Dendritic cell treated with granulocyte-macrophage colony-stimulating factor and Interleukin-4, amounts not matched to agents 40 ng/mL and 50 ng/mL, for 4 days (primary cell): ENCODE data around the gene CFAP299.
"Not testable (repeated sequence)": the region's sequence is repeated elsewhere in the genome, so short reads cannot be mapped to it uniquely, and the experiment has no call there.

Experiments
- H3K27ac Mint-ChIP-seq: one replicate; pipeline ENCODE4 v1.8.0; 2022; ENCODE audit warnings: mild to moderate bottlenecking, mixed read lengths
- H3K27me3 Mint-ChIP-seq: one replicate; pipeline ENCODE4 v1.8.0; 2022; ENCODE audit warnings: mild to moderate bottlenecking, mixed read lengths
- H3K36me3 Mint-ChIP-seq: one replicate; pipeline ENCODE4 v1.8.0; 2022; ENCODE audit warnings: low read depth, mixed read lengths
- H3K4me1 Mint-ChIP-seq: one replicate; pipeline ENCODE4 v1.8.0; 2022; ENCODE audit warnings: low read depth, mixed read lengths
- H3K4me3 Mint-ChIP-seq: one replicate; pipeline ENCODE4 v1.8.0; 2022; ENCODE audit warnings: mild to moderate bottlenecking, moderate library complexity, mixed read lengths
- H3K9me3 Mint-ChIP-seq: one replicate; pipeline ENCODE4 v1.8.0; 2022; ENCODE audit warnings: mixed read lengths
- intact Hi-C: fragments of 100-400 bp; cut with micrococcal nuclease; formaldehyde crosslinking; loops from one replicate; pipeline ENCODE4 v1.15.0; 2022

Gene CFAP299

GRCh38 chr4:80694171-80694570, 358.6 kb downstream of the CFAP299 start:
- Mint-ChIP-seq H3K27me3 (no peaks in the 10 kb centered on the region), H3K9me3 (no peaks in the 10 kb centered on the region), H3K27ac (no peak overlapping the region), H3K4me3 (no peak overlapping the region), H3K36me3 (no peaks in the 10 kb centered on the region), H3K4me1 (no peaks in the 10 kb centered on the region)
- intact Hi-C loops = no loop called here

DNA sequence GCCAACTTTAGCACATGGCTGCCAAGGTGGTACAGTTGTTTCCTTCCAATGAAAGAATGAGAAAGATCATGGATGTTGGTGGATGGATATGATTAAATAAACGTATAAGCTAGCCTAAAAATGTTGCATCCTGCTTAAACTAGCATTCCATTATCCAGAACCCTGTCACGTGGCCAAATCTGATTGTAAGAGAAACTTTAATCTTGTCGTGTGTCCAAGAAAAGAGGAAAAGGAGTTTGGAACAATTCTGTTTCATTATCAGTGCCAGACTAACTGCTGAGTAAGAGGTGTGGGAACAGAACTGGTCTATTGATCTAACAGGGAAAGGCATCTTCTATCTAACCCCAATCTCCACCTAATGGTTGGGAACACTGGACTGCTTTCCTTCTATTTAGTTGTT, 369.8 kb downstream of the CFAP299 start:
- Mint-ChIP-seq H3K36me3 (no peaks in the 10 kb centered on the region), H3K9me3 (no peaks in the 10 kb centered on the region), H3K4me3 (no peak overlapping the region), H3K27ac (no peak overlapping the region), H3K27me3 (no peaks in the 10 kb centered on the region), H3K4me1 (no peaks in the 10 kb centered on the region)
- intact Hi-C loops = no loop called here

- Mint-ChIP-seq H3K27me3 (no peaks in the 10 kb centered on the region), H3K9me3 (no peaks in the 10 kb centered on the region), H3K4me1 (no peaks in the 10 kb centered on the region), H3K4me3 (no peak overlapping the region), H3K27ac (no peak overlapping the region), H3K36me3 (no peaks in the 10 kb centered on the region)
- intact Hi-C loops = no loop called here
Measured at GRCh38 chr4:80709082-80709869, 373.7 kb downstream of the CFAP299 start.

GRCh38 chr4:80710748-80711451, 375.4 kb downstream of the CFAP299 start:
- no peaks in the 10 kb centered on the region for H3K9me3 Mint-ChIP-seq
- H3K27me3 Mint-ChIP-seq = no peaks in the 10 kb centered on the region
- H3K27ac Mint-ChIP-seq = no peak overlapping the region
- H3K36me3 Mint-ChIP-seq = no peaks in the 10 kb centered on the region
- no peaks in the 10 kb centered on the region for H3K4me1 Mint-ChIP-seq
- intact Hi-C loops = no loop called here
- no peak overlapping the region for H3K4me3 Mint-ChIP-seq

DNA sequence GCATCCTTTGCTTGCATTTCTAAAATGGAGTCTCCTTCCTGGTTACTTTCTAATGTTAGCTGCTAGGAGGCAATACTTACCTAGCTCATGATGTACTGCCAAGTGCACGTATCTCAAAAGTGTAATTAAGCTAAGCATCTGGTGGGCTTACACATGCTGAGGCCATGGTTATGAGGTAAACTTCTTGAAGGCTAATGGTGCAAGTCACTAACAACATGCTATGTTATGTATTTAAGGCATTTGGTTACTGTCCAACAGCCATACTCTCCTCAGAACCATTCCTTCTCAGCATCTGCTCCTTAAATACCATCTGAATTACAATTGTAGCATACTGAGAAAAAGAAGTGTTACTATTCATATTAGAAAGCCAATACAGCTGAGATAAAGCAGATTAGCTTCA, 376.4 kb downstream of the CFAP299 start:
- no peaks in the 10 kb centered on the region for H3K27me3 Mint-ChIP-seq
- no peaks in the 10 kb centered on the region for H3K36me3 Mint-ChIP-seq
- H3K4me1 Mint-ChIP-seq = no peaks in the 10 kb centered on the region
- no peak overlapping the region for H3K4me3 Mint-ChIP-seq
- no peak overlapping the region for H3K27ac Mint-ChIP-seq
- H3K9me3 Mint-ChIP-seq = no peaks in the 10 kb centered on the region
- intact Hi-C loops = no loop called here

DNA sequence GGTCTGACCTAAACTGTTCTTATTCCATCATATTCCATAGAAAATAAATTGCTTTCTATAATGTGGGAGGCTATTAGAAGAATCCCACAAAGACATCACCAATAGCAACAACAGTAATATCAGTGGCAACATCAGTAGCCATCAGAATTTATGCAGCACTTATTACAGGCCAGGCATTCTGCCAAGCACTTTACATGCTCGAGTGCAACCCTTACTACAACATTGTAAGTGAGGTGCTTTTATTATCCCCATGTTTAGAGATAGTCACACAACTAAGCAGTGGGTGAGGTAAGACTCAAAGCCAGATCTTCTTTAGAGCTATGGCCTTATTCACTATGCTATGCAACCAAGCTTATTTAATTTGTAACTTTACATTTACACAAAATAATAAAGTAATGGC, 377.9 kb downstream of the CFAP299 start:
- intact Hi-C loops = no loop called here
- Mint-ChIP-seq H3K4me1 (no peaks in the 10 kb centered on the region), H3K27me3 (no peaks in the 10 kb centered on the region), H3K4me3 (no peak overlapping the region), H3K36me3 (no peaks in the 10 kb centered on the region), H3K27ac (no peak overlapping the region), H3K9me3 (peaks cover 6% of the 10 kb centered on the region)

DNA sequence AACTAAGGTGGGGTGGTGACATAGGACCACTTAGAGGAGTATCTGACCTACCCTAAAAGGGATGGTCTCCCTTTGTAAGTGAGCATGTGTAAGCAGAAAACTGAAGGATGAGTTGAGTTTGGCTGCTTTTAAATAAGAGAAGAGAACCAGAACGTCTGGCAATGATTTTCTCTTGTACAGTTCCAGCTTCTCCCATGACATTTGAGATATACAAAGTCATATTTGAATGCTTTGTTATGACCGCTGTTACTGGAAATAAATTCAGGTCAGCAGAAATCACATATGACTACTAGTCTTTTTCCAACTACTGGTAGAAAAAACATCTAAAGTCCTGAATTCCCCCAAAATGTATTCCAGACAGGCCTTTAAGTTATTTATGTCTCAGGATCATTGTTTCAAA, 381.7 kb downstream of the CFAP299 start:
- intact Hi-C loops = no loop called here
- Mint-ChIP-seq H3K4me1 (no peaks in the 10 kb centered on the region), H3K27ac (no peak overlapping the region), H3K27me3 (no peaks in the 10 kb centered on the region), H3K9me3 (peaks cover 17% of the 10 kb centered on the region), H3K4me3 (no peak overlapping the region), H3K36me3 (no peaks in the 10 kb centered on the region)

- intact Hi-C loops = no loop called here
- H3K27ac Mint-ChIP-seq = no peak overlapping the region
- H3K4me3 Mint-ChIP-seq = no peak overlapping the region
- H3K36me3 Mint-ChIP-seq = no peaks in the 10 kb centered on the region
- H3K27me3 Mint-ChIP-seq = no peaks in the 10 kb centered on the region
- no peaks in the 10 kb centered on the region for H3K4me1 Mint-ChIP-seq
- no peaks in the 10 kb centered on the region for H3K9me3 Mint-ChIP-seq
Measured at GRCh38 chr4:80726471-80726870, 390.9 kb downstream of the CFAP299 start.

GRCh38 chr4:80730158-80730557, 394.6 kb downstream of the CFAP299 start:
- intact Hi-C loops = no loop called here
- Mint-ChIP-seq H3K4me1 (no peaks in the 10 kb centered on the region), H3K27me3 (no peaks in the 10 kb centered on the region), H3K27ac (no peak overlapping the region), H3K9me3 (no peaks in the 10 kb centered on the region), H3K36me3 (no peaks in the 10 kb centered on the region), H3K4me3 (no peak overlapping the region)

DNA sequence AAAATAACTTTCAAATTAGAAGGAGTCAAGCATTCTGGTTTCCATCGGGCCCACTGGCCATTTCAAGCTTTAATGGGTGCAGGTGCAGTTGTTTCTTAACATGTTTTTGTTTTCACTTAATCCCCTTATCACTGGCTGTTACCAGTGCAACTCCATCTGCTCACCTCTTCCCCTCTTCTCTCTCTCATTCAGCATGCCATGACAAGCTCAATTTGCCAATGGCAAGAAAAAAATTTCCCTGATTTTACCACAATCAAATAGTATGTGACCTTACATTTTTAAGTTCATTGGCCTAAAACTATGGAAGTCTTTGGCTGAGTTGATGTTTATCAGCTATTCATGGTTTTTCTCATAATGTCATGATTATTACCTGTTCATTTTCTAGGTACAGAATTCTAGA, 395.9 kb downstream of the CFAP299 start:
- intact Hi-C loops = no loop called here
- H3K4me3 Mint-ChIP-seq = no peak overlapping the region
- H3K27me3 Mint-ChIP-seq = no peaks in the 10 kb centered on the region
- H3K27ac Mint-ChIP-seq = no peak overlapping the region
- H3K4me1 Mint-ChIP-seq = no peaks in the 10 kb centered on the region
- H3K36me3 Mint-ChIP-seq = no peaks in the 10 kb centered on the region
- no peaks in the 10 kb centered on the region for H3K9me3 Mint-ChIP-seq

- intact Hi-C loops = no loop called here
- Mint-ChIP-seq H3K4me3 (no peak overlapping the region), H3K9me3 (peaks cover 2% of the 10 kb centered on the region), H3K36me3 (no peaks in the 10 kb centered on the region), H3K27me3 (no peaks in the 10 kb centered on the region), H3K4me1 (no peaks in the 10 kb centered on the region), H3K27ac (no peak overlapping the region)
Measured at GRCh38 chr4:80732010-80732409, 396.5 kb downstream of the CFAP299 start.

- intact Hi-C loops = no loop called here
- H3K9me3 Mint-ChIP-seq = peaks cover 42% of the 10 kb centered on the region
- no peaks in the 10 kb centered on the region for H3K36me3 Mint-ChIP-seq
- no peak overlapping the region for H3K4me3 Mint-ChIP-seq
- H3K4me1 Mint-ChIP-seq = no peaks in the 10 kb centered on the region
- H3K27ac Mint-ChIP-seq = no peak overlapping the region
- no peaks in the 10 kb centered on the region for H3K27me3 Mint-ChIP-seq
Measured at GRCh38 chr4:80740375-80740774, 404.8 kb downstream of the CFAP299 start.

DNA sequence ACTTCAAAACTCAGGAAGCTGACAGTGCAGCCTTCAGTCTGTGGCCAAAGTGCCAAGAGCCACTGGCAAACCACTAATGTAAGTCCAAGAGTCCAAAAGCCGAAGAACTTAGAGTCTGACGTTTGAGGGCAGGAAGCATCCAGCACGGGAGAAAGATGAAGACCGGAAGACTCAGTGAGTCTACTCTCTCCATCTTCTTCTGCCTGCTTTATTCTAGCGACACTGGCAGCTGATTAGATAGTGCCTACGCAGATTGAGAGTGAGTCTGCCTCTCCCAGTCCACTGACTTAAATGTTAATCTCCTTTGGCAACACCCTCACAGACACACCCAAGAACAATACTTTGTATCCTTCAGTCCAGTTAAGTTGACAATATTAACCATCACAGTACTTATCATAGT, 414.0 kb downstream of the CFAP299 start:
- H3K4me3 Mint-ChIP-seq, H3K27ac Mint-ChIP-seq, H3K27me3 Mint-ChIP-seq, H3K4me1 Mint-ChIP-seq, H3K36me3 Mint-ChIP-seq, intact Hi-C loops, H3K9me3 Mint-ChIP-seq: not testable (repeated sequence)

DNA sequence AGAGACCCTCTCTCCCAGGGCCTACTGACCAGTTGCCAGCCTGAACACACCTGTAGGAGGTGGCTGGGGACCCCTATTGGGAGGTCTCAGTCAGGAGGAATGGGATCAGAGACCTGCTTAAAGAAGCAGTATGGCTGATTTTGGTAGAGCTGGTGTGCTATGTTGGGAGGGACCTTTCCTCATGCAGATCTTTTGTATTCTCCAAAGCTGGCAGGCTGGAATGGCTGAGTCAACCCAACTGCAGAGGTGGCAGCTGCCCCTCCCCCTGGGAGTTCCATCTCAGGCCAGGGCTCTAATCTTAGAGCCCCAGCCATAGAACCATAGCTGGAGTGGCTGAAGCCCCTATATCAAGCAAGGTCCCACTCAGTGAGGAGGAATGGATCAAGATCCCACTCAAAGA, 415.7 kb downstream of the CFAP299 start:
- no peak overlapping the region for H3K4me3 Mint-ChIP-seq
- H3K4me1 Mint-ChIP-seq = no peaks in the 10 kb centered on the region

GRCh38 chr4:80767944-80768343, 432.4 kb downstream of the CFAP299 start:
- intact Hi-C loops = no loop called here
- Mint-ChIP-seq H3K9me3 (peaks cover 6% of the 10 kb centered on the region), H3K36me3 (no peaks in the 10 kb centered on the region), H3K4me3 (no peak overlapping the region), H3K27ac (no peak overlapping the region), H3K4me1 (no peaks in the 10 kb centered on the region), H3K27me3 (no peaks in the 10 kb centered on the region)

More for the DNA sequence above, 415.7 kb downstream of the CFAP299 start:
- no peak overlapping the region for H3K27ac Mint-ChIP-seq
- peaks cover 9% of the 10 kb centered on the region for H3K9me3 Mint-ChIP-seq
- no peaks in the 10 kb centered on the region for H3K36me3 Mint-ChIP-seq
- intact Hi-C loops = no loop called here
- H3K27me3 Mint-ChIP-seq = no peaks in the 10 kb centered on the region
